Cardiac septum (tissue), 1 donor: ENCODE results near the gene SLC38A11. TPM values are rescaled to one million over a fixed set of nuclear protein-coding genes. Genes with fewer than 3 reads are reported as not detected.
"Not testable (repeated sequence)": the region's sequence is repeated elsewhere in the genome, so short reads cannot be mapped to it uniquely, and the experiment has no call there.

Experiments
- DNase-seq: peaks from one replicate; pipeline ENCODE4 v3.0.0-alpha.2; 2020; ENCODE audit warnings: low spot score
- intact Hi-C: fragments of 100-400 bp; cut with DNase I; formaldehyde crosslinking; loops from one replicate; pipeline ENCODE4 v1.14.0; 2022
- long read RNA-seq: library from polyadenylated mRNA; unstranded; transcript quantifications from one replicate; pipeline ENCODE4 v2.0.0, GENCODE V29; 2021
- total RNA-seq: library from RNA; stranded (reverse); fragmentation: NEBNext Ultra II Directional; extraction: Animal tissue kit (Norgen Biotek cat#: 25700); gene quantifications from one replicate; pipeline ENCODE4 v1.2.1, GENCODE V29; 2021
- donor health status: DM: no; HTN: no; CAD: no.

The SLC38A11 gene, protein sequence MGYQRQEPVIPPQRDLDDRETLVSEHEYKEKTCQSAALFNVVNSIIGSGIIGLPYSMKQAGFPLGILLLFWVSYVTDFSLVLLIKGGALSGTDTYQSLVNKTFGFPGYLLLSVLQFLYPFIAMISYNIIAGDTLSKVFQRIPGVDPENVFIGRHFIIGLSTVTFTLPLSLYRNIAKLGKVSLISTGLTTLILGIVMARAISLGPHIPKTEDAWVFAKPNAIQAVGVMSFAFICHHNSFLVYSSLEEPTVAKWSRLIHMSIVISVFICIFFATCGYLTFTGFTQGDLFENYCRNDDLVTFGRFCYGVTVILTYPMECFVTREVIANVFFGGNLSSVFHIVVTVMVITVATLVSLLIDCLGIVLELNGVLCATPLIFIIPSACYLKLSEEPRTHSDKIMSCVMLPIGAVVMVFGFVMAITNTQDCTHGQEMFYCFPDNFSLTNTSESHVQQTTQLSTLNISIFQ
- 0.51 TPM for total RNA-seq
- long read RNA-seq = 0 reads

GRCh38 chr2:164954954-164955701 lies at the start of gene SLC38A11:
TSS of gene SLC38A11 (minus strand) at chr2:164955525. CDS start at chr2:164955247, 278 bp downstream.
- intact Hi-C loops = no loop called here
- DNase-seq = no peak

- no peak for DNase-seq
- intact Hi-C loops = no loop called here
Observed at GRCh38 chr2:165003443-165004130, 48.3 kb upstream of the SLC38A11 start.

GRCh38 chr2:165002638-165003037 lies 47.3 kb upstream of the SLC38A11 start:
- DNase-seq = no peak
- intact Hi-C loops = no loop called here

- intact Hi-C loops = loop anchor here (5.0 to 10.0 kb wide), 2 partner anchors 257 to 300 kb away; no protein-coding TSS in a partner anchor
- not testable (repeated sequence) for DNase-seq
Observed at GRCh38 chr2:164994664-164995299, 39.5 kb upstream of the SLC38A11 start.

- intact Hi-C loops = loop anchor here (5.0 to 10.0 kb wide), 2 partner anchors 256 to 301 kb away; no protein-coding TSS in a partner anchor
- no peak for DNase-seq
Observed at GRCh38 chr2:164993287-164994016, 38.1 kb upstream of the SLC38A11 start.

GRCh38 chr2:164992818-164993217 lies 37.5 kb upstream of the SLC38A11 start:
- no peak for DNase-seq
- intact Hi-C loops = loop anchor here (5.0 to 10.0 kb wide), 2 partner anchors 256 to 302 kb away; no protein-coding TSS in a partner anchor

DNA sequence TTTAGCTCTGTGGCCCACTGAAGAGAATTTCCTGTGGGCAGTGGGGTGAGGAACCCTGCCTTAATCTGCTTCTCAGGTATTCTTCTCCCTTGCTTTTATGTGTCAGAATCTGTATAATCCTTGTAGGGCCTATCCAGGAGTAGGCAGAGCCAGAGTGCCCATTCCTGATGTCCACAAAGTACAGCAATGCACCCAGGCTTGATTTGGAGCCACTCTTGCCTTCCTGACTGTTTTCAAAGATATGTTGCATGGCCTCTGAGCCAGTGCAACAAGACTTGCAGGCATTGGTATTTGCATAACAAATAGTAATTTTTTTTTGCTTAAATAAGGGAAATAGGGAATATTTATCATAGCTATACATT lies 36.7 kb upstream of the SLC38A11 start:
- intact Hi-C loops = loop anchor here (5.0 to 10.0 kb wide), 2 partner anchors 255 to 303 kb away; no protein-coding TSS in a partner anchor
- DNase-seq = not testable (repeated sequence)

DNA sequence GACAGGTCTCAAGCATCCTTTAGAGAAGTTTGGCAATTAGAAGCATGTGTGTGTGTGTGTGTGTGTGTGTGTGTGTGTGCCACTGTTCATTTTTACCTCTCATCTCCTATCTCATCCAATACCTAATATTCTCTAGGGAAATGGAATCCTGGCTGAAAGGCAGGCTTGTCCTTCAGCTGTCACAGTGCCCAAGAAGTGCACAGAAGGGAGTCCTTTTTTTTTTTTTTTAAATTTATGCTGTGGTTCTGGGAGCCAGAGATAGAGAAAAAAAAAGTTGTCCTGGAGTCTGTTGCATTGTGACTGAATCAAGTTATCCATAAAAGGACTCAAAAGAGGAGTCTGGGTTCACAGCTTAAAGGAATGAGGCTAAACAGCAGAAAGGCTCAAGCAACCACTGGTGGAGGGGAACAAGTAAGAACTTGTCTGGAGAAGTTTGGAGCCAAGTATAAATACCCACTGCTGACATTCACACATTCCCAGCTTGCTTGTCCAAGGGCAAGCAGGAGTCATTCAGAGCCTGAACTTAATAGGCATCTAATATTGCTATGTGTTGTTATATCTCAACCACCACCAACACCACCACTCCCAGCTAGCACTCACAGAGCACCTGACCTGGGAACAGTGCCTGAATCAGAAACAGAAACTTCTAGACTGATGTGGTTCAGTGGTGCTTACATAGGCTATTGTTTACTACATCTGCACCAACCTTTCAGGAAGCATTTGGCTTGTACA lies 36.2 kb upstream of the SLC38A11 start:
- intact Hi-C loops = loop anchor here (5.0 to 10.0 kb wide), 2 partner anchors 254 to 303 kb away; no protein-coding TSS in a partner anchor
- not testable (repeated sequence) for DNase-seq

GRCh38 chr2:164990953-164991352 lies 35.6 kb upstream of the SLC38A11 start:
- not testable (repeated sequence) for DNase-seq
- intact Hi-C loops = loop anchor here (5.0 to 10.0 kb wide), 2 partner anchors 254 to 304 kb away; no protein-coding TSS in a partner anchor

DNA sequence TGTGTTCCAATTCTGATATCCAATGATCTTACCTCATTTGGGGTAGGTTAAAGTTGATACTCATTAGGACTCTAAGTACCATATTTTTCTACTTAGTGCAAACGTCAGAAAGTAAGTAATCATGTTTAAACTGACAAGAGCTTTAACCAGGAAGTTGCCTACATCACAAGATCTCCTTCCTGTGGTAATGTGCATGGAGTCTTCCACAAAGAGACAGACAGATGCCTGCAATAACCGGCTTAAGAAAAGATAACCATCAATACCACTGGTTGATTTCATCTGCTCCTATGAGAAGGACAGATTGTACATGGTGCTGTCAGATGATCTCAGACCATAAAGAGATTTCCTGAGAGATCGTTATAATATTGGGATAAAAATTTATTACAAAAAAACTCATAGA lies 33.5 kb upstream of the SLC38A11 start:
- intact Hi-C loops, DNase-seq: not testable (repeated sequence)

DNA sequence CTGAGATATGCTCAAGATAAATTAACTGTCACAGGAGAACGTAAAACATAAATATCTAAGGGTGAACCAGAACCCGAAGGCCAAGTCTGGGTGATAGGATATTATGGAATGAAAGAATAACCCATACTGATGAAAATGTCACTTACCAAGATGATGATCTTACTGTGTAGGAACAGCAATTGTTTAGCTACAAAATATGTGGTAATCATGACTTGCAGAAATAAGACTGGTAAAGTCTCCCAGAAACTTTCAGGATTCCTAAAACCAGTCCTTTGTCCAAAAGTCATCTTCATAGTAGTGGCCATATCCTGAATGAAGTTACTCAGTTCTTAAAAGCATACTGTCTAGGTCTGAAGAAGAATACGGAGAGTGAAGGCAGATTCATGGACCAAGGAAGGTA lies 30.7 kb upstream of the SLC38A11 start:
- DNase-seq, intact Hi-C loops: not testable (repeated sequence)

GRCh38 chr2:164984428-164984827 lies 29.1 kb upstream of the SLC38A11 start:
- intact Hi-C loops = no loop called here
- no peak for DNase-seq

GRCh38 chr2:164981217-164981990 lies 26.1 kb upstream of the SLC38A11 start:
- no peak for DNase-seq
- intact Hi-C loops = no loop called here

DNA sequence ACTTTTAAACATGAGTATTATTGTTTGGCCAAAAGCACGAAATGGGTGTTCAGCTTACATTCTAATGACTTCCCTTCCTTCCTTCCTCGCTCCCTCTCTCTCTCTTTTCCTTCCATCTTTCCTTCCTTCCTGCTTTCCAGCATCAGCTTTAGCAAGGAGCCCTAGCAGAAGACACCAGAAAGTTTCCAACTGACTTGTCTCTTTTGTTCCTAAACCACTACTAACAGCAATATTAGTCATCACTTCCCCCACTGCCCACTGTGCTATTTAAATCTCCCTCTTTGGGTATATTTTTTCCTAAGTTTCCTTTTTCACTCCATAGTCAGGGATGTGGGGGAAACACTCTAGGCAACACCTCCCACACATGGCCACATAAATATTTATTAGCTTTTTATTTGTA lies 25.4 kb upstream of the SLC38A11 start:
- DNase-seq, intact Hi-C loops: not testable (repeated sequence)

DNA sequence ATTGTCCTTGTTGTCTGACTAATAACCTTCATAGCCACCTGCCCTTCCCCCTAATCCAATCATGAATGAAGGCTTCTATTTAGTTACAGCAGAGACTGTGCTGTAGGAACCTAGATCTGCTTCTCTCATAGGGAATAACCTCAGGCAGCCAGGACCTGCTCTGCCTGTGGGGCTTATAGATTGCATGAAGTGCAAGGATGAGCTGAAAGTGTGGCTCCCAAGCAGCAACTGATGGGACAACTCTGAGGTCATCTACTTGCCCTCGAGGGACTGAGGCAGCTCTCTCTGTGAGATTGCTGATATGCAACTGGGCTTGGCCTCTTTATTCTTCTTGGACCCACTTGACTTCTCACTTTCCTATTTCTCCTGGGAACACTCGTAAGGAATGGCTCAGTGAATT lies 23.8 kb upstream of the SLC38A11 start:
- intact Hi-C loops = no loop called here

DNA sequence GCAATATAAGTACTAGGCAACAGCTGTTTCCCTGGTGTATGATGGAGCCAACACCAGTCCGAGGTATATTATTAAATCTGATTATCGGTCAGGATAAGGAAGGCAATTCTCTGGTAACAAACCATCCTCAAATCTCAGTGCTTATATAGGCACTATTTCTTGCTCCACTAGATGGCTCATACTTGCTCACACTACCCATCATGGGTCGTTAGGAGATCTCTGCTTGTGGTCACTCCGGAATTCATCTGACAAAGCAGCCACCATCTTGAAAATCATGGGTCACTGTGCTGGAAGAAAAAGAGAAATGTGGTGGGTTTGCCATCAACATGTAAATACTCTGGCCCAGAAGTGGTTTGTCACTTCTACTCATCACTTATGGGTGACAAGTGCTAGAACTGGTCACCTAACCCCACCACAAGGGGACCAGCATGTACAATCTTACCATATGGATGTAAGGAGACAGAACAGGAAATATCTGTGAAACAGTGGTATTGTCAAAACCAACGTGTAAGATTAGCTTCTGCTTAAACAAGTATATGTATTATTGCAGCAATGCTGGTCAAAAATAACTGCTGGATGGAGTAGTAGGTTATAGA lies 21.6 kb upstream of the SLC38A11 start:
- intact Hi-C loops, DNase-seq: not testable (repeated sequence)

More for the DNA sequence above, 23.8 kb upstream of the SLC38A11 start:
- DNase-seq = no peak

DNA sequence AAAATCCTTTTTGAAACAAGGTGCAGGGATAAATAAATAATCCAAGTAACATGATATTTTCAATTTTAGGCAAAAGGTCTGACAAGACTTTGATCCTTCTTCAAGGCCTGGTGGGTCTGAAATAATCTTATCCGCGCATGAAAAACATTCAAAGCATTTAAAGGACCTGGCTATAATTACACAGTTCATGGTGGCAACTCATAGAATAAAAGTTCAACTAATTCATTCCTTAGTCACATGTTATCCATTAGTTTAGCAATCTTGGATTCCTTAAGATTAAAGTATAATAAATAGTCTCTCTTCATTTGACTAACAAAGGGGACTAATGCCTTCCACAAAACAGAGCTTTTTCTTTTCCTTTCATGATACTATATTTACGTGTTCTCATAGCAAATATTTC lies 21.0 kb upstream of the SLC38A11 start:
- no peak for DNase-seq
- intact Hi-C loops = no loop called here
